GM19395 (cell line): ENCODE measurements around the gene NOBOX.
"Not testable (repeated sequence)": the region's sequence is repeated elsewhere in the genome, so short reads cannot be mapped to it uniquely, and the experiment has no call there.

Experiments
- ATAC-seq: cut with Tn5 transposase; IDR thresholded peaks from one replicate; pipeline ENCODE4 v1.9.1; 2021; ENCODE audit warnings: mild to moderate bottlenecking, moderate library complexity; ENCODE audit not compliant: unreplicated experiment

The NOBOX gene

GRCh38 chr7:144397086-144397485 is 6.4 kb downstream of the NOBOX start:
- no peak for ATAC-seq

DNA sequence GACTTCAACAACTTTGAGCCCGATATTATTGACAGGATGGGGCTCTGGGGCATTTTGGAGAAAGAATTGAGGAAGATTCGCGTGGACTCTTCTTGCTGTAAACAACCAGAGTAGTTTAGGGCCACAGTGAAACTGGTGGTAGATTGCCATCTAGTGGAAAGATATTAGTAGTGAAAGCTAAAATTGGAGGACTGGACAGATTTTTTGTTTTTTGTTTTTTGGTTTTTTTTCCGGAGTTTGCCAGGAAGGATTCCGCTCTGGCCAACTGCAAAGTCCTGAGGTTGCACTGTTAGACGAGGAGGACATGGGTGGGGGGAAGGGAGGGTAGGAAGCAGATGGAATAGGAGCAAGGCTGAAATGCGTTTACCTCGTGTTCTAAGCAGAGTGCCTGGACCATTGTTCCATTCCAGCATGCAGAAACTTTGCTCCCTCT is 11.7 kb downstream of the NOBOX start:
- peak; percentile 87 for ATAC-seq

- ATAC-seq = no peak
Measured at GRCh38 chr7:144391014-144391413, 12.5 kb downstream of the NOBOX start.

DNA sequence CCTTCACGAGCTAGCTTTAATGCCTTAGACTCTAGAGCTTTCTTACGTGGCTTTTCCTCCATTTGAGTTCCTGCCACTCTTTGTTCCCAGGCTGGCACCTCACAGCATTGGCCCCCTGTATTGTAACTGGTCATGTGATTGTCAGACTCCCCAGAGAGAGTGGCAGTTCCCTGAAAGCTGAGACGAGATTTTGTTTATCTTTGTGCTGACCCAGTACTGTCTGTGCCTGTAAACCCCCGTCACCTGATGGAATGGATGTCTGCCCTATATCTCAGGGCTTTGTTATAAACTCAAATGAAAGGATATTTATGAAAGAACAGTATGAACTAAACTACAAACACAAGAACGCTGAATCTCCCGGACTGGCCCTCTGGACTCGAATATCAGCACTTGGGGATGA is 13.0 kb downstream of the NOBOX start:
- no peak for ATAC-seq

DNA sequence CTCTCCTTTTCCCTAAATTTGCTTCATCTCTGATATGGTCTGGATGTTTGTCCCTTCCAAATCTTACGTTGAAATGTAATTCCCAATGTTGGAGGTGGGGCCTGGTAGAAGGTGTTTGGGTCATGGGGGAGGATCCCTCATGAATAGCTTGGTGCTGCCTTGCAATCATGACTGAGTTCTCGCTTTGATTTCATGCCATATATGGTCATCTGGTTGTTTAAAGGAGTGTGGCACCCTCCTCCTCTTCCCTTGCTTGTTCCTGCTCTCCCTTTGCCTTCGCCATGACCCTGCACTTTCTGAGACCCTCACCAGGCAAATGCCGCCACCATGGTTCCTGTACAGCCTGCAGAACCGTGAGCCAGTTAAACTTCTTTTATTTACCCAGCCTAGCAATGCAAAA is 14.5 kb downstream of the NOBOX start:
- ATAC-seq = no peak

DNA sequence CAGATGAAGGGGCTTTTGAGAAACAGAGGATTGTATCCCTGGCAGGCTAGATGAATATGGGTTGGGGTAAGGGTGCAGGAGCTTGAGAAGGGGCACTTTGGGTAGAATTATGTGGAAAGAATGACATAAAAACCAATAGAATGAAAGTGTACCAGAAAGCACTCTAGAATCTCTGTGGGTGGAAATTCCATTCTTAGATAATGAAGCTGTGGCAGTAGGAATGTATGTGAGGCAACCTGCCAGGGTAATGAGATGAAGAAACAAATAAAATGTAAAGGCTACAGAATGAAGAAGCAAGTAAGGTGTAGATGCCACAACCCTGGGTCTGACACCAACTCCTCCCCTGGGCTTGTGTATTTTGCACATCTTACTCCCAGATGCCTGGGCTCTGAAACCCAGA is 16.8 kb downstream of the NOBOX start:
- no peak for ATAC-seq

DNA sequence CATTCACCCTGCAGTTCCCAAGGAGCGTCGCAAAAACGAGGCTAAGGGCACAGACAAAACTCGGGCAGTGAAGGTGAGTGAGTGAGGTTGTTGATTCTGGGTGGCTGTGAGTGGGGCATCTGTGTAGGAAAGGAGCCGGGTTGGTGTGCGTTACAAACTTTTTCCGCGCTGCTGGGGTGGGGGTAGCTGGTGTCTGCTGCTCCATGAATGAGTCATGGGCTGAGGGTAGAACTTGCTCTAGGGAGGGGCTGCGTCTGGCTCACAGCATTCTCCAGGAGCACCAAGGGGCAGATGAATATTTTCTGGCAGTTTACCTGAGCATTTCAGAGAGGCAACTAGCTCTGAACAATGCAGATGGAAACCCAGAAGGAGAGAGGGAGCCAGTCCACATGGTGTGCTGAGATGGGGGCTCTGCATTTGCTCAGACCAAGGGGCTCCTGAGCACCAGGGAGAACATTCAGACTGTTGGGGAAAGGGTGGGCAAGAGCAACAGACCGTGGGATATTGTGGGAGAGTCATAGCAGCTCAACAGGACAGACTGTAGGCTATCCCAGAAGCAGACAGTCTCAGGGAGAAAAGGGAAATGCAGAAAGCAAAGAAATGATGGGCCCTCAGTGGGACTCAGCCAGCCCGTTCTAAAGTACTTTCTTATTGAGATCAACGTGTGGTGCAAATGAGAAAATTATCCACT is 18.8 kb downstream of the NOBOX start:
- no peak for ATAC-seq

- no peak for ATAC-seq
Measured at GRCh38 chr7:144384071-144384470, 19.4 kb downstream of the NOBOX start.

DNA sequence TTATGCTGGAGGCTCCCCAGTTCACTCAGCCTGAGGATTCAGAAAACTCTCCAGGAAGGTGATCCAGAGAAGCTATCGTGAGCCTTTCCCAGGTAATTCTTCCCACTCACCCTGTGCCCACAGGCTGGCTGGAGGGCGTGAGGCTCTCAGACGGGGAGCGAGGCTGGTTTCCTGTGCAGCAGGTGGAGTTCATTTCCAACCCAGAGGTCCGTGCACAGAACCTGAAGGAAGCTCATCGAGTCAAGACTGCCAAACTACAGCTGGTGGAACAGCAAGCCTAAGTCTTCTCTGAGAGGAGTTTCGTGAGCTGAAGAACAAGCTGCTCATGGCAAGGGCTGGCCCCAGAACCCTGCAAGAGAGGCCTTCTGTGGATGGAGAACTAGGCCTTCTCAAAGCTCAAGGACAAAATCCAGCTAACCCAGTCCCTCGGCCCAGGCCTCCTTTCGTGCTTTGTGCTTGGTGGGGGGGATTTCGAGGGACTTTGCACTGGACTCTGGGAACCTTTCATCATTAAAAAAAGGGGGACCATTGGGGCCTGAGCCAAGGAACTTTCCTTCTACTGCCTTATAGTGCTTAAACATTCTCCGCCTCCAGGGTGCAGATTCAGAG is 23.6 kb downstream of the NOBOX start:
- no peak for ATAC-seq

- ATAC-seq = no peak
Measured at GRCh38 chr7:144378651-144379050, 24.8 kb downstream of the NOBOX start.

DNA sequence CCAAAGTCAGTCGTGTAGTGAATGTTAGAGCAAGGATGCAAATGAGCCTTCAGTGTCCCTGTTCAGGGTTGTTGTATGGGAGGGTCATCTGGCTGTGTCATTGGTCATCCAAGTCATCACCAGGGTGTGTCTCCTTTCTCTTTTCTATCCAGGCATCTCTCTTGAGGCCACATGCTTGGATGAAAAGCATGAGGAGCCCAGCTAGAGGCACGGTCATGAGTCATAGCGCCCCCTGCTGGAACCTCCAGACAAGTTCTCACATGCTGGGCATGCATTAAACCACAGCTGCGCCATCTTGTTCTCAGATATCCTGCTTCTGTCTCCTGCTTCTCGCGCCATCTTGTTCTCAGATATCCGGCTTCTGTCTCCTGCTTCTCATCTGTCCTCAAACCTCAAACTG is 34.3 kb downstream of the NOBOX start:
- ATAC-seq = not testable (repeated sequence)

GRCh38 chr7:144367250-144367649 is 36.2 kb downstream of the NOBOX start:
- ATAC-seq = not testable (repeated sequence)

- ATAC-seq = not testable (repeated sequence)
Measured at GRCh38 chr7:144365523-144365922, 38.0 kb downstream of the NOBOX start.

GRCh38 chr7:144362061-144362460 is 41.4 kb downstream of the NOBOX start:
- ATAC-seq = not testable (repeated sequence)

DNA sequence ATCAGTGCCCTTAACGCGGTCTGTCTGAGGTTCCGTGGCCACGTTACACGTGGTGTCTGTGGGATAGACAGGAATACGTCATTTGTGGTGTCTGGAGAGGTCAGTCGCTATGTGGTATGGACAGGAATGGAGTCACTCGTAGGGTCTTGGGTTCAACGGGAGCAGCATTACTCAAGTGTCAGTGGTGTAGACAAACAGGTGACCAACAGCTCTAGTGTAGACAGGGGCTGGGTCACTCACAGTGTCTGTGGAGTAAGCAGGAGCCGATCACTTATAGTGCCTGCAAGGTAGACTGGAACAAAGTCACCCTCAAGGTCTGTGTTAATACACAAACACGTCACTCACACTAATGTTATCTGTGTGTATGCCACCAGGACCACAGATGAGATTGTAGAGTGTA is 46.6 kb downstream of the NOBOX start:
- ATAC-seq = not testable (repeated sequence)

DNA sequence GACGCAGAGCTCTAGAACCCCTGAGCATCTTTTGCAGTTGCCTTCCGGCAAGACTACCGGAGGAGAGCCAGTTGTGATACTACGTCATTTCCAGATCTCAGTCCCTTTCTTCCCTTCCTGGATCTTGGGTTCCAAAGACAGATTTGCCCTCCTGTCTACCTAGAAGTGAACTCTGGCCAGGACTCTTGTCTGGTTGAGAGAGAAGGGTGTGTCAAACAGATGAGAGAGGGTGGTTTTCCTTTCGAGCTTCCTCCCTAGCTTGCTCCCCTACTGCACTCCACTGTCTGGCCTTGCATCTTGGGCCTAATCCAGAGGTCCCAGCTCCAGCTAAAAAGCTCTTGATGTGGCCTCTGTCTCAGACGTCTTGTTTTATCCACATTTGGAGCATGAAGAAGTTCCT is 47.3 kb downstream of the NOBOX start:
- not testable (repeated sequence) for ATAC-seq

GRCh38 chr7:144355176-144355822 is 48.2 kb downstream of the NOBOX start, which contains the start of gene ARHGEF5:
Gene ARHGEF5 (plus strand): TSS chr7:144355402. CDS start chr7:144362670, 7,268 bp downstream.
- ATAC-seq = peak; percentile 81

- not testable (repeated sequence) for ATAC-seq
Measured at GRCh38 chr7:144351667-144352066, 51.8 kb downstream of the NOBOX start.

DNA sequence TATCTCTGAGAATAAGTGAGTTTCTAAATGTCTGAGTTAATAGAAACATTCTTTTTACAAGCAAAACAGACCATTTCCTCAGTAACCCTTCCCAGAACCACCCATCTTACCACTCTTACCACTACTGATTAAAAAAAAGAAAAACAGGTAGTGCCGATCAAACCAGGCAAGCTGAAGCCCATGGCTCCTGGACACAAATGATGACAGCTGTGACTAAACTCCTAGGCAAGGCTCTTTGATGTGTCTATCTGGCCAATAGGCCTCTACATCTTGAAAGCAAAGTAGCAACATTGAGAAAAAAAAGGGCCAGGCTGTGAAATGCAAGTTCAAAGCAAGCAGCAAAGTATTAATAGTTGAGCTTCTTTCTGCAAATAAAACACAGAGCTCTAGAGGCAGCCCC is 54.9 kb downstream of the NOBOX start:
- peak; percentile 33 for ATAC-seq
